Measurements from ENCODE around the gene PAM16.

- TF ChIP-seq CTCF (IDR thresholded peaks at IDR 0.05 in 8 of 11, conservative IDR thresholded peaks at IDR 0.05 in 3 of 11) = no peak
- TF ChIP-seq POLR2A (IDR thresholded peaks at IDR 0.05) = no peak
Observed at GRCh38 chr16:4324492-4325252, 26.4 kb downstream of the PAM16 start.
